ELF-1 (cell line): ENCODE measurements around the gene LRRC18.

ENCODE experiments used
- DNase-seq: peaks from one replicate; pipeline ENCODE4 v3.0.0-alpha.2; 2016; ENCODE audit warnings: low read depth, low spot score

The LRRC18 gene

DNA sequence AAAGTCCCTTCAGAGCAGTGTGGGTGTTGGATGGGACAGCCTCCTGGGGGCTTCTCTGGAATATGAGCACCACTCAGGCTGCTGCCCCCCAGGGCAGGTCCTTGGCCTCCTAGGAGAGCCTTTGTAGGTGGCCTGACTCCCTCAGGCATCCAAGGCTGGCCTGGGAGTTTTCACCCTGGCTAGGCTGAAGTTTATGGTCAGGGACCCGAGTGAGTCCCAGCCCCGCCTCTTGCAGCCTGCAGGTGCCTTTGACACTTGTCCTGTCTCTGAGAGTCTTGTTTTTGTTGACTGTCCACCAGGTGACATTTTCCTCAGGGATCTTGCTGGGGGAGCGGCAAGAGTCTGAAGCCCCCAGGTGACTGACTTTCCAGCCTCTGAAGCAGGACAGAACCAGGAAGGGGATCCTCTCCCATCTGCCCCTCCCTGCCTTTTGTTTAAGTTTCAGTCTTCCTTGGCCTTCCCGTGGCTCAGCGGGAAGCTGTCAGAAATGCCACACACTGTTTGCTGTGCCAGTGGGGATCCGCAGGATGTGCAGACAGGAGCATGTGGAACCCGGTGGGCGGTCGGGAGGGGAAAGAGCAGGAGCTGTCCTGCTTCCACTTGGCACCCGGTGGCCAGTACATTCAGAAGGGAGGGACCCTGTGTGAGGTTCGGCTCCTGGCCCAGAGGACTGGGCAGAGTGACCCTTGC lies 59.5 kb downstream of the LRRC18 start:
- peak; percentile 28 for DNase-seq

DNA sequence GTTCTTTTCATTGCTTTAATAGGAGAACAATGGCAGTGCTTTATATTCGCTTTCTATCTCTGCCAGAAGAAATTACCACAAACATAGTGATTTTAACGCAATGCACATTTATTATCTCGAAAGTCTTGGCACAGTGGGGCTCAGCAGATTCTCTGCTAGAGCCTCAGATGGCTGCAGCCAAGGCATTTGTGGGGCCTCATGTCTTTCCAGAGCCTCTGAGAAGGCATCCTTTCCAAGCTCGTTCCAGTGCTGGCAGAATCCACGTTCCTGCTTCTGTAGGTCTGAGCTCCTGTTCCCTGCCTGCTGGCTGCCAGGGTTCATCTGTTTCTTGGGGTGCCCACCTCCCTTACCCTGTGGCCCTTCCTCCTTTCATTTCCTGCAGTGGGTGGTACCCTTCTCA lies 60.2 kb downstream of the LRRC18 start:
- DNase-seq, result no peak

DNA sequence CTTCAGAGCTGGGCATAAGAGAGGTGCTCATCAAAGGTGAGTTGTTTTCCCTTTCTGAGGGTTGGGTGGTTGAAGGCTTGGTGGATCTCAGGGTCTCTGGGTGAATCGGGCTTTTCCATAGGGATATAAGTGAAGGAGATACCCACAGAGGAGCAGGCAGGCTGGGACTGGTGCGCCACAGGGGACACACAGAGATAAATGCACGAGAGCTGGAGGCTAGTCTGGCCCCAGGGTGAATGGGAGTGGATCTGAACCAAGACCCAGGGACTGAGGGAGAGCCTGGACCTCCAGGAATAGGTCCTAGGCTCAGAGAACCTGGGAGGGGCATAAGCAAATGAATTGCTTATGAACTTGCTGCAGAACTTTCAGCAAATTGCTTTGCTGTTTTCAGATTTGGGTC lies 61.5 kb downstream of the LRRC18 start:
- no peak for DNase-seq

DNA sequence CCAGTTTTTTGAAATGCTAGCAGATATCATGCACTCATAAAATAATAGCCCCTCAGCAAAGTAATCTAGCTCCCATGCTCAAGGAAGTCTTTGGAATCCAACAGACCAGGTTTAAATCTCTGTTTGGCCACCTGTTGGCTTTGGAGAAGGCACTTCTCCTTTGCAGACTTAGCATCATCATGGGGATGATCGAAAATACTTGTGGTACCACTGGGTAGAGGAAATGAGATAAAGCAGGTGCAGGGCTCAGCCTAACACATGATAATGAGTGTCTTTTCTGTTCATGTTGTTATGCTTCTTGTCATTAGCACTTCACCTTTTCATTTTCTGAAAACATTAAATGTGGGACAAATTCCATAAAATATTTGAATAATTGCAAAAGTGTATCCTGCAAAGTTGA lies 67.4 kb downstream of the LRRC18 start:
- DNase-seq, result no peak
